NCI-H1436 treated with DMSO at 0.1 percent for 48 hours (cell line): ENCODE measurements around the gene NSD1.
"Not testable (repeated sequence)": the region's sequence is repeated elsewhere in the genome, so short reads cannot be mapped to it uniquely, and the experiment has no call there.

ENCODE experiments used
- DNase-seq: peaks from one replicate; lab custom pipeline; 2025; lab: John Stamatoyannopoulos, UW

NSD1 gene

GRCh38 chr5:177231479-177232250, 98.1 kb downstream of the NSD1 start:
- DNase-seq, result no peak

DNA sequence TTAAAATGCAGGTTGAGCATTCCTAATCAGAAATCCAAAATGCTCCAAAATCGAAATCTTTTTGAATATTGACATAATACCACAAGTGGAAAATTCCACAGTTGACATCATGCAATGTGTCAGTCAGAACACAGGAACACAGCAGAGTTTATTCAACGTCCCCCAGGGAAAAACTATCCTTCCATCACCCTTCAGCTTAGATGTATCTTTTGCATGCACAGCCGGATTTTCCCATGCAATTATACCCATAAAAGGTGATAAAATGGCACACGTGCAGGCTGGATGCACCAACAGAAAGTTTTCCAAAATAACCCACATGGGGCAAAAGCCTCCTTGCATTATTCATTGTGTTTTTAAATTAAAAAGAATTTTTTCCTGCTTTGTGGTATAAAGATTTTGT, 98.8 kb downstream of the NSD1 start:
- DNase-seq, result no peak

- no peak for DNase-seq
These were observed 99.2 kb downstream of the NSD1 start for GRCh38 chr5:177232761-177233160.

- no peak for DNase-seq
These were observed 99.6 kb downstream of the NSD1 start for GRCh38 chr5:177233206-177233605.

DNA sequence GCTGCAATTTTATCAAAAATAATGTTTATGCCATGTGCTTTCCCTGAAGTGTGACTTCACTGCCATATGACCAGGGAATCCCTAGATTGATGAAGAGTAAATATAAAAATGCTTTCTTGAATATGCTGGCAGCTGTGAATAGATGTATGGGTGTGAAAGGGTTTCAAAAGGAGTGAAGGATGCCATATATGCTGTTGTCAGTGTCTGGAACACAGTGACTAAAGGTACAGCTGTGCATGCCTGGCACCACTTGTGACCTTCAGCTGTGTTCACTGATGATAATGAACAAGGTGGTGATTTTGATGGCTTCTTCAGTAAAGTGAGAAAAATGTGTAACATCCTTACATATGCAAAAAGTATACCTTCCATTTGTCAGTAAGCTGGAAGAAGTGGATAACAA, 100.2 kb downstream of the NSD1 start:
- no peak for DNase-seq

DNA sequence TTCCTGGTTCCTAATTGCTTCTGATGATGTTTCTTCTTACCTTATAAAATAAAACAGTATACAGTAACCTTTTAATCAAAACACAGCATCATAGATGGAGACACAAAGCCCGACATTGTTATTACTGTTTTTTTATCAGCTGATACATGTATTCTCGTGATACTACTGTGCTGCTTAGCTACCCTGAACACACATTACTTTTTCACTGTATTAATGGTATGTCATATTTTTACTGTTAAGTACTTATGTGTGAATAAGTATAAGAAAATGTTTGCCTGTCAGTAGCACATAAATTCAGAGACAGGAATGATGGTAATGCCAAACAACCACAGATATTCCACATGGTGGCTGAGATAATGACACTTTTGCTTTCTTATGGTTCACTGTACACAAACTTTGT, 101.3 kb downstream of the NSD1 start:
- no peak for DNase-seq

DNA sequence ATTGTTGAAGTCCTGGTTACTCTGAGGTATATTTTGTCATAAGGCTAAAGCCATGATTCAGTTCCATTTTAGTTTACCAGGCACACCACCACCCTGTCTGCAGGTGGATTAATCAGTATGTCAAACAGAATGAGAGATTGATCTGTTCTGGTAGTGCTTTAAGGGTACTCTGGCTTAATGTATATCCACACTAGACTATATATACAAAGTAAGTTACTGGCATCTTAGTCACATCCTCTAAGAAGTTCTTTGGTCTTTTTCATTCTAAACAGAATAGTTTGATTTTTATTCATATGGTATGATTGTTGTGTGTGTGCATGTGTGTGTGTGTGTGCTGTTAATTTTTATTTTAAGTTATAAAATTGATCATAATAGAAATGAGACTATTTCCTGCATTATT, 108.2 kb downstream of the NSD1 start:
- no peak for DNase-seq

DNA sequence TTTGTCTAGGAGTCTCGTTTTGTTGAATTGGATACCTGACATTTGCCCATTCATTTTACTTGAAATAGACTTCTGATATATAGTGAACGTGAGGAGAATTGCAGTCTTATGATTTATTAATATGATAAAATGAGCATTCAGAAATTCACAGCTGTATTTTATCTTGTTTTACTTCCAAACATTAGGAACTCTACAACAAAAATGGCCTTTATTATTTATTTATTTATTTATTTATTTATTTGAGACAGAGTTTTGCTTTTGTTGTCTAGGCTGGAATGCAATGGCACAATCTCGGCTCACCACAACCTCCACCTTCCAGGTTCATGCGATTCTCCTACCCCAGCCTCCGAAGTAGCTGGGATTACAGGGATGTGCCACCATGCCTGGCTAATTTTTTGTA, 108.7 kb downstream of the NSD1 start:
- DNase-seq, result no peak

DNA sequence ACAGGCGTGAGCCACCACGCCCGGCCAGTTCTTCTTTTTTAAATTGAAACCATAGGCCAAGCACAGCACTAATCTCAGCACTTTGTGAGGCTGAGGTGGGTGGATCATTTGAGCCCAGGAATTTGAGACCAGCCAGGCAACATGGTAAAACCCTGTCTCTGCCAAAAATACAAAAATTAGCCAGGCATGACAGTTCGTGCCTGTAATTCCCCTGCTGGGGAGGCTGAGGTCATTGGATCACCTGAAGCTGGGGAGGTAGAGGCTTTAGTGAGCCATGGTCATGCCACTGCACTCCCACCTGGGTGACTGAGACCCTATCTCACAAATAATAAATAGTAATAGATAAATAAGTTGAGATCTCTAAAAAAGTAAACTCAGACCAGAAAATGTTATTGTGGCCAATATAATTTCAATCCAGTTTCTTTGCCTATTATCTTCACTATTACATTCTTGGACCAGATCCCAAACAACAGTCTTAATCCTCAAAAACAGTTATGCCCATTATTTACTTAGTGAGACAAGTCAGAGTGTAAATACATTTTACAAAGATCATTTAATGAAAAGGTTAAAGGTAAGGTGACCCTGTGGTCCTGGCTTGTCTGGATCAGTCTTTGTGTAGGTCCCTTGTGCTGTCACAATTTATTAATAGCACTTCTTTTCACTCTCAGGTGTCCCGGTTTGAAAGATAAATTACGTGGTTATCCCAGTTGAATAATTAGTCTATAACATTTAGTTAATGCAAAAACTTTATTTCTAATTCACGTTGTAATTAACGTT, 116.4 kb downstream of the NSD1 start:
- no peak for DNase-seq

DNA sequence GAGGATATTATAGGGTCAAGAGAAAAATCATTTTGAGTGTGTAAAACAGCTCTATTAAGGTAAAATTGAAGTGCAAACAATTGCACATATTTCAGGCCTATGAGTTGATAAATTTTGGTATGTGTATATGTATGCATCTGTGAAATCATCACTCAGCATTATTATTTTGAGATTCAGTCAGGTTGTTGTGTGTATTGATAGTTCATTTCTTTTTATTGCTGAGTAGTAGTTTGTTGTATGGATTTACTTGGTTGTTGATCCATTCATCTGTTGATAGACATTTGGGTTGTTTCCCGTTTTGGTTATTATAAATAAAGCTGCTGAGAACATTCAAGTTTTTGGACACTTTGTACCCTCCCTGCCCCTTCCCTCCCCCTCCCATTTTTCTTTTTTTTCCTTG, 119.7 kb downstream of the NSD1 start:
- no peak for DNase-seq

- DNase-seq, result no peak
These were observed 122.7 kb downstream of the NSD1 start for GRCh38 chr5:177256296-177256695.

- DNase-seq, result not testable (repeated sequence)
These were observed 125.1 kb downstream of the NSD1 start for GRCh38 chr5:177258711-177259110.

- DNase-seq, result no peak
These were observed 127.4 kb downstream of the NSD1 start for GRCh38 chr5:177260961-177261360.

- DNase-seq, result no peak
These were observed 127.9 kb downstream of the NSD1 start for GRCh38 chr5:177261510-177261909.

DNA sequence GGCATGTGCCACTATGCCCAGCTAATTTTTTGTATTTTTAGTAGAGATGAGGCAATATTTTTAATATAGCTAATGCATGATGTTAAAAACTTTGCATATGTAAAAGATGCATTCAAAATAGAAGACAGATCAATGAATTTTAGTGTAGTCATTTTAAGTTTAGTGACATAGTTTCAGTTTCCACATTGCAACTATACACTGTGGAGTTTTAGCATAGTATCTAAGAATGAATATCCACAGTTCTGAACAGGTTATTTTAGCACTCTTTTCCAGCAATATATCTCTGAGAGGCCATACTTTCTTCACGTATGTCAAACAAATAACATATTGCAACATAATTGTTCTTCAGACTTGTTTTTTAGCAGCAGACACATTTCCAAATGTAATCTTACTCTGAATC, 130.6 kb downstream of the NSD1 start:
- no peak for DNase-seq

DNA sequence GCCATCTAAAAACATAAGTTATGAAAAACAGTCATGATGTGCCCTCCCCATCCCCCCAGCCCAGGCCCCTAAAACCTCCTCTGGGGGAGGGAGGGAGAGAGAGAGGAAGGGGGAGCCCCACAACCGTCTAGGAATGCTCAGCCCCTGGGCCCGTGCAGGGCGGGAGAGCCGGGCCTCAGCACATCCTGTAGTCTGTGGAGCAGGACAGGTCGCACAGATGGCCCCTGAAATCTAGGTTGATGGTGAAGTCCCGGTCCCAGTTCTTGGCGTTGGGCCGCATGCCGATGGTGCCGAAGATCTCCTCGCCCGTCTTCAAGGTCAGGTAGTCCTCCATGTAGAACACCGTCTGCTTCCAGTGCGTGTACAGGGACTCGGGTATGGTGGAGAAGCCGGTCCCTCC, 131.8 kb downstream of the NSD1 start:
- no peak for DNase-seq

- no peak for DNase-seq
These were observed 135.8 kb downstream of the NSD1 start for GRCh38 chr5:177269232-177269895.

DNA sequence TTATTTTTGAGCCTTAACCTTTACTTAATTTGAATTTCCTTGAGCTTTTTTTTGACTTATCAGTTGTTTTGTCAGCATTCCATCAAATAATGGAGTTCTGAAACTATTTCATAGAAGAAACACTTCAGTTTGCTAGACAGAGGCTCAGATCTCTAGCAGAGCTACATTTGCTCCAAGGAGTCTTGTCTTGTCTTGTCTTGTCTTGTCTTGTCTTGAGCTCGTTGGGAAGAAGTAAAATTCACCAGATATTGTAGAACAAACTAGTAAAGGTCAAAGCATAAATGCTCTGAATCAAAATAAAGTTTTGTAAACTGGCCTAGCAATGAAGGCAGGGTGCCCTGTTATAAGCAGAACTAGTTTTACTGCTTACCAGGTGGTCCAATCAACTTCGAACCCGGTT, 136.4 kb downstream of the NSD1 start:
- DNase-seq, result no peak

- no peak for DNase-seq
These were observed 137.1 kb downstream of the NSD1 start for GRCh38 chr5:177270653-177271052.

DNA sequence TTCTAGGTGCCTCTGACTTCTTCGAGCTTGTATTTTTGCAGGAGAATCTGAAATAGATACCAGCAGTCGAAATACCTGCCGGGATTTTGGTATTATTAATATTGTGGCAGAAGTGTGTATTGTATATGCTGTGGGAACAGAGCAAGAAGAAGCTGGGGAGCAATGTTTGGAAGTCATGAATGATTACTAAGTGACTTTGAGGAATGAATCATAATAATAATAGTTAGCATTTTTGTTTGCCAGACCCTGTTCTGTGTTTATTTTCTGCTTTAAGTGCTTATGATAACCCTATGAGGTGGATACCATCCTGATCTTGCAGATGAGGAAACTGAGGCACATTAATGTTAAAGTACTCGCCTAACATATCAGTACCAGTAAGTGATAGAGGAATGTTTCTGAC, 137.5 kb downstream of the NSD1 start:
- no peak for DNase-seq

- no peak for DNase-seq
These were observed 142.3 kb downstream of the NSD1 start for GRCh38 chr5:177275883-177276282.

DNA sequence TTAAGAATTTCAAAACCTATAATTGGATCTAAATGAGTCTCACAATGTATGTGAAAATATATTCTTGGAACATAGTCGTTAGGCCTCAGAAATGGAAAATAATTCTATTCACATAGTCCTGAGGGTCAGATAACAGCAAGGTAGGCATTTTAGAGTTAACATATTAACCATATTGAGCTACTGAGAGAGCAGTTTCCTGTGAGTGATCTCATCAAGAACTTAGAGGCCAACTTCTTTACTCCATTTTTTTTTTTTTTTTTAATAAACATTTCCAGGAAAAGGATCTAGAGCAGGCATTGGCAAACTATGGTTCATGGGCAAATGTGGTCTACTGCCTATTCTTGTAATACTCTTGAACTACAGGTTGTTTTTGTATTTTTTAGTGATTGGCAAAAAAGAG, 143.3 kb downstream of the NSD1 start:
- no peak for DNase-seq

DNA sequence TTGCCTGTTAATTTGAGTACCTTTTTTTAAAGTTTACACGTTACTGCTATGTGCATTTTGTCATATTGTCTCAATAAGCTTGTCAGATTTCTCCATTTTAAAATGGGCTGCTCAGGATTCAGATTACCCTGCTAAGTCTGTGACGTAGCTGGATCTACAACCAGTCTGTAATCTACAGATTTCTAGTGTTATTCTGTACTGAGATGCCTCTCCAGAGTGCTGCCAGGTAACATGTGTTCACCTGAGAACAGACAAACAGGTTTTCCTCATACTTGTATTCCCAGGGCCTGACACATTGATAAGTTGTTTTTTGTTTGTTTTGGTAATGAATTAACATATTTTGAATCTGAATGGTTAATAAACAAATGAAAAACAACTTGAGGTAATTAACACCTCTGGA, 154.6 kb downstream of the NSD1 start:
- no peak for DNase-seq
